ENCODE data around the gene CHURC1. TPM values are rescaled to one million over a fixed set of nuclear protein-coding genes. Genes with fewer than 3 reads are reported as not detected.

CHURC1 gene
- total RNA-seq, 2 experiments from 2014 or later = 33.0 to 72.5 TPM

DNA sequence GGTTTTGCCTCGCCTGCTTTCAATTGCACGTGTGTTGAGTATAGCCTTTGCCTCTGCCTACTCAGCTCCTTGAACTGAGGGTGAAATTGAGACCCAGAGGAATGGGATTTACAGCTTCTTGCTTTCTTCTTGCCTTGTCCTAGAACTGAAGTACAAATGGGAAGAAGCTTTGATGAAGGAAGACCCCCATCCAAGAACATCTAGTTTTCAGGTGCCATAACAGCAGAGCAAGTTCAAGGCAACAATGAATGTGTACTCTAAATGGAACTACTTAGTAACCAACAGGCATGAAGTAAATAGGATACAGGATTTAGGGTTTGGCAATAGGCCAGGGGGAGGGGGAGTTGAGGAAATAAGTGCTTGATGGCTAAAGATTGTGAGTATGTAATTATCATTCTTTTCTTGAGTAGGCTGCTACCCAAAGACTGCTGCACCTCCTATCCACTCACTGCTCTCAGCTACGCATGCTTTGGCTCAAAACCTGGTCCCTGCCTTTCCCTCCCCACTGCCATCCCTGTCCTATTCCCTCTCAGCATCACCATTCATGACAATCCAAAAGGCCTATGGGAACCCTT, 26.2 kb downstream of the CHURC1 start:
- no peaks in the 10 kb centered on the region for H3K9me3 ChIP-seq (ENCODE audit: low read length)
- no peak overlapping the region for H2AFZ ChIP-seq (ENCODE audit: low read length)
- H3K27ac ChIP-seq (ENCODE audit: low read depth, low read length, poor library complexity, severe bottlenecking) = no peak overlapping the region
- no peak overlapping the region for H3K4me2 ChIP-seq (ENCODE audit: low read length)
- no peak overlapping the region for H3K4me3 ChIP-seq (ENCODE audit: low read depth, low read length, poor library complexity, severe bottlenecking)
- CTCF ChIA-PET (ENCODE audit: unreplicated experiment) = no interaction called here
- TF ChIP-seq CTCF (conservative IDR thresholded peaks at IDR 0.05; ENCODE audit: low read length) (no peak), EZH2phosphoT487 (IDR thresholded peaks at IDR 0.05; ENCODE audit: borderline replicate concordance, low read depth, low read length) (no peak)
- H3K36me3 ChIP-seq (ENCODE audit: insufficient read depth, low read length) = peaks cover 34% of the 10 kb centered on the region
- no peaks in the 10 kb centered on the region for H4K20me1 ChIP-seq (ENCODE audit: insufficient read depth, low read length)
- H3K79me2 ChIP-seq (ENCODE audit: insufficient read depth, low read depth, low read length) = no peaks in the 10 kb centered on the region
- no peaks in the 10 kb centered on the region for H3K4me1 ChIP-seq (ENCODE audit: insufficient read depth, low read length, poor library complexity, severe bottlenecking)
- POLR2A ChIA-PET = interaction anchor here (0.6 kb wide), 1 partner anchor 763 kb away, joined by 3 read pairs; no protein-coding TSS in a partner anchor
- no peaks in the 10 kb centered on the region for H3K9me2 ChIP-seq (ENCODE audit: insufficient read depth, low read length)
- DNase-seq (ENCODE audit: low spot score) = no peak
- no TSS peak for BruUV-seq (replicated peaks)
- intact Hi-C loops (cut with micrococcal nuclease; ENCODE audit: unreplicated experiment) = loop anchor here (10.0 kb wide), 1 partner anchor 976 kb away; no protein-coding TSS in a partner anchor

DNA sequence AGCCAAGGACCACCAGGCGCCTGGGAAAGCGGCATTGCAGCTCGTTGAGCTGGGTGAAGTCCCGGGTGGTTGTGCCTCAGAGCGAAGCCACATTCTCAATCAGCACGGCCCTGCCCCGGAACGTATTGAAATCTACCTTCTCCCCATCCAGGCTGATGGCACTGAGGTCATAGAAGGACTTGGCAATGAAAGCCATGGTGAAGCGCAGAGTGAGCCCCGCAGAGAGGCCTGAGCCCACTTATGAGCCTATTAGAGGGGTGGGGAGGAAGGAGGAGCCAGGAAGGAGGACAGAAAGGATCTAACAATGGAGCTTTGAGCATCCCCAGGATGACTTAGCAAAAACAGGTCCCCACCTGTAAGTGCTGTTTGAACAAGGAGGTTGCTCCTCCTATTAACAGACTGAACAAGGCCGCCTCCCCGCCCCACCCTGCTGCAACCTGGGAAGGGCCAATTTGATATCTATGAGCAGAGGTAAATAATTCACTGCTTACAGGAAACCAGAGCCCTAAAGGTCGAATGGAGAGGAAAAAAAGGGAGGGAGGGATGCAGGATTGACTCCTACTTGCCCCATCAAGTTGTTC, 28.4 kb downstream of the CHURC1 start, which contains the start of gene GPX2:
Gene GPX2 (minus strand): TSS at position 215 of the 581 bp plus-strand sequence. CDS start 19 bp downstream, at position 196.
- Histone ChIP-seq H3K4me2 (ENCODE audit: low read length) (no peak within 1 kb of the TSS), H3K4me1 (ENCODE audit: insufficient read depth, low read length, poor library complexity, severe bottlenecking) (no peaks in the 10 kb centered on the region), H3K79me2 (ENCODE audit: insufficient read depth, low read depth, low read length) (no peaks in the 10 kb centered on the region), H3K9me2 (ENCODE audit: insufficient read depth, low read length) (no peaks in the 10 kb centered on the region), H2AFZ (ENCODE audit: low read length) (no peak within 1 kb of the TSS), H3K4me3 (ENCODE audit: low read depth, low read length, poor library complexity, severe bottlenecking) (no peak within 1 kb of the TSS), H3K9me3 (ENCODE audit: low read length) (no peaks in the 10 kb centered on the region), H3K36me3 (ENCODE audit: insufficient read depth, low read length) (peaks cover 29% of the 10 kb centered on the region), H4K20me1 (ENCODE audit: insufficient read depth, low read length) (no peaks in the 10 kb centered on the region), H3K27ac (ENCODE audit: low read depth, low read length, poor library complexity, severe bottlenecking) (no peak within 1 kb of the TSS)
- POLR2A ChIA-PET = no interaction called here
- TF ChIP-seq CTCF (conservative IDR thresholded peaks at IDR 0.05; ENCODE audit: low read length) (no peak), EZH2phosphoT487 (IDR thresholded peaks at IDR 0.05; ENCODE audit: borderline replicate concordance, low read depth, low read length) (no peak)
- intact Hi-C loops (cut with micrococcal nuclease; ENCODE audit: unreplicated experiment) = loop anchor here (10.0 kb wide), 1 partner anchor 978 kb away; no protein-coding TSS in a partner anchor
- CTCF ChIA-PET (ENCODE audit: unreplicated experiment) = no interaction called here
- no peak for DNase-seq (ENCODE audit: low spot score)
- BruUV-seq (replicated peaks) = no TSS peak

- H3K9me3 ChIP-seq (ENCODE audit: low read length) = no peaks in the 10 kb centered on the region
- ChIA-PET POLR2A (no interaction called here), CTCF (ENCODE audit: unreplicated experiment) (no interaction called here)
- H3K4me1 ChIP-seq (ENCODE audit: insufficient read depth, low read length, poor library complexity, severe bottlenecking) = no peaks in the 10 kb centered on the region
- intact Hi-C loops (cut with micrococcal nuclease; ENCODE audit: unreplicated experiment) = loop anchor here (10.0 kb wide), 1 partner anchor 979 kb away; no protein-coding TSS in a partner anchor
- no peaks in the 10 kb centered on the region for H4K20me1 ChIP-seq (ENCODE audit: insufficient read depth, low read length)
- H3K79me2 ChIP-seq (ENCODE audit: insufficient read depth, low read depth, low read length) = no peaks in the 10 kb centered on the region
- no peak overlapping the region for H3K27ac ChIP-seq (ENCODE audit: low read depth, low read length, poor library complexity, severe bottlenecking)
- H3K36me3 ChIP-seq (ENCODE audit: insufficient read depth, low read length) = peaks cover 21% of the 10 kb centered on the region
- no peak overlapping the region for H3K4me3 ChIP-seq (ENCODE audit: low read depth, low read length, poor library complexity, severe bottlenecking)
- no TSS peak for BruUV-seq (replicated peaks)
- H3K9me2 ChIP-seq (ENCODE audit: insufficient read depth, low read length) = no peaks in the 10 kb centered on the region
- H3K4me2 ChIP-seq (ENCODE audit: low read length) = no peak overlapping the region
- TF ChIP-seq EZH2phosphoT487 (IDR thresholded peaks at IDR 0.05; ENCODE audit: borderline replicate concordance, low read depth, low read length) (no peak), CTCF (conservative IDR thresholded peaks at IDR 0.05; ENCODE audit: low read length) (no peak)
- no peak overlapping the region for H2AFZ ChIP-seq (ENCODE audit: low read length)
- DNase-seq (ENCODE audit: low spot score) = no peak
Measured at GRCh38 chr14:64943556-64943955, 29.3 kb downstream of the CHURC1 start.

All from OCI-LY7 (cell line).